Measurements from ENCODE around the gene USP7.

DNA sequence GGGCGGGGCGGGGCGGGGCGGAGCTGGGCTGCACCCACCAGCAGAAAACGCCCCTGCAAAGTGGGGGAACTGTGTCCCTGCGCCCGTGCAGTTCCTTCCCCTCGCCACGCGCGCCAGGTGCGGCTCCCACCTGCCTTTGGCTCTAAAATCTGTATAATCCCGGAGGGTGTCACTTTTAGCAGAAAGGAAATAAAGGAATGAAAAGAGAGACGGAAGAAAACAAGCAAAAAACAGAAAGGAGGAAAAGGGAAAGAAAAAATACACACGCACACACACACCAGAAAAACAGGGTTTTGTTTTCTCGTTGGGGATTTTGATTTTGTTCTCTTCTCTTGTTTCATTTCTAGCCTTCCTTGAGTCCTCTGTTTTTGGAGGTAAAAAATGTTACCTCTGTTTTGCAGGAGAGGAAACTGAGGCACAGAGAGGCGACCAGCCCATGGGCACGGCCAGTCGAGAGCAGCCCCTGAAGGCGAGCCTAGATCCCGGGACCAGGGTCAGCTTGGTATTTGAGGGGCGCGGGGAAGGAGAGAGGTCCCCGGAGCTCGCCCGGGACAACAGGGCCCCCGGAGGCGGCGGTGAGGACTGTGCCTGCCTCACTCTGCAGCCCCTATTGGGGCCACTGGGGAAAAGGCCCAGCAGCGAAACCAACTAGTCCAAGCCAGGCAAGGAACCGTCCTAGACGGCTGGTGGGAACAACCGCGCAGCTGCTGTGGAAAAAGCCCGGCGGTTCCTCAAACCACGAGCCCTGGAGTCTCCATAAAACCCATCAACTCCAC lies 94.3 kb downstream of the USP7 start:
- TF ChIP-seq, protein P1, sequence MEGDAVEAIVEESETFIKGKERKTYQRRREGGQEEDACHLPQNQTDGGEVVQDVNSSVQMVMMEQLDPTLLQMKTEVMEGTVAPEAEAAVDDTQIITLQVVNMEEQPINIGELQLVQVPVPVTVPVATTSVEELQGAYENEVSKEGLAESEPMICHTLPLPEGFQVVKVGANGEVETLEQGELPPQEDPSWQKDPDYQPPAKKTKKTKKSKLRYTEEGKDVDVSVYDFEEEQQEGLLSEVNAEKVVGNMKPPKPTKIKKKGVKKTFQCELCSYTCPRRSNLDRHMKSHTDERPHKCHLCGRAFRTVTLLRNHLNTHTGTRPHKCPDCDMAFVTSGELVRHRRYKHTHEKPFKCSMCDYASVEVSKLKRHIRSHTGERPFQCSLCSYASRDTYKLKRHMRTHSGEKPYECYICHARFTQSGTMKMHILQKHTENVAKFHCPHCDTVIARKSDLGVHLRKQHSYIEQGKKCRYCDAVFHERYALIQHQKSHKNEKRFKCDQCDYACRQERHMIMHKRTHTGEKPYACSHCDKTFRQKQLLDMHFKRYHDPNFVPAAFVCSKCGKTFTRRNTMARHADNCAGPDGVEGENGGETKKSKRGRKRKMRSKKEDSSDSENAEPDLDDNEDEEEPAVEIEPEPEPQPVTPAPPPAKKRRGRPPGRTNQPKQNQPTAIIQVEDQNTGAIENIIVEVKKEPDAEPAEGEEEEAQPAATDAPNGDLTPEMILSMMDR (IDR thresholded peaks at IDR 0.05): no peak
- TF ChIP-seq POLR2A (IDR thresholded peaks at IDR 0.05): no peak

All from testis (tissue), 2 donors.